ENCODE results near the gene CFAP61.
"Not testable (repeated sequence)": the region's sequence is repeated elsewhere in the genome, so short reads cannot be mapped to it uniquely, and the experiment has no call there.

The CFAP61 gene

GRCh38 chr20:20210943-20211273, 158.6 kb downstream of the CFAP61 start:
- no peak for DNase-seq (ENCODE audit: low read depth)

- DNase-seq (ENCODE audit: low read depth): no peak
These were observed 159.1 kb downstream of the CFAP61 start for GRCh38 chr20:20211274-20211987.

- no peak for DNase-seq (ENCODE audit: low read depth)
These were observed 159.7 kb downstream of the CFAP61 start for GRCh38 chr20:20211988-20212518.

DNA sequence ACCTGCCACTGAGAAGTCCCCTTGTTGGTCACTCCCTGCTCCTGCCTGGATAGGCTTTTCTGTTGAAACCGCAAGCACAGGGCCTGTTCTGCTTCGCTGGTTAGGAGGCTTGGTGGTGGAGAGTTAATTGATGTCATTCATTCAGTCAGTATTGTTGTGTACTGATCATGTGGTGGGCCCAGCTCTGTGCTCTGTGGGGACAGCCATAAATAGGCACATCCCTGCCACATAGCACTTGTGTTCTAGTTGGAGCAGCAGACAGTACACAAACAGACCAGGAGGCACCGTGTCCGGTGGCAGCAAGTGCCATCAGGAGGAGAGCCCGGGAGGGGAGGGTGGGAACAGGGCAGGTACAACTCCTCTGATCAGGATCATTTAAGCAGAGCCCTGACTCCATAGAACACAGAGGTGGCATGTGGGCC, 160.4 kb downstream of the CFAP61 start:
- DNase-seq (ENCODE audit: low read depth): no peak

- no peak for DNase-seq (ENCODE audit: low read depth)
These were observed 161.3 kb downstream of the CFAP61 start for GRCh38 chr20:20213526-20214121.

DNA sequence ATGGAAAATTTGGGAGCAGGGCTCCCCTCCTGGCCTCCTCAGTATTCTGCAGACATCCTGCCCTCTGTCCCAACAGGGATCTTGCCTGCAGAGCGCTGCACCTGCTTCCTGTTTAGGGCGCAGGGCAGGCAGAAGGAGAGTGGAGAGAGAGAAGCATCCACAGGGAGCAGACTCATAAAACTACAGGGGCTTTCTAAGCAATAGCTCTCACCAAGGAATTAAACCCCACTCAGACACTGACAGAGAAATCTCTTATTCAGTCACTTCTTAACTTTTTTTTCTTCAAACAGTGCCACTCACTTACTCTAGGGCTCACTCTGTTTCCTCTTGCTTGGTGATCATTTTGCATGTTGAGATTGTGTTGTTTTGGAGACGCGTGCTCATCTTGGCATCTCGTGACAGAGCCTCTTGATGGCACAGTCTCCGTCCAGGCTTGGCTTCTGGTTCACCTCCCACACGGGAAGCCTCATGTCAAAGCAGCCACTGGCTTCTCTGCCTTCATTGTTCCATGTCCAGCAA, 162.5 kb downstream of the CFAP61 start:
- DNase-seq (ENCODE audit: low read depth): no peak

DNA sequence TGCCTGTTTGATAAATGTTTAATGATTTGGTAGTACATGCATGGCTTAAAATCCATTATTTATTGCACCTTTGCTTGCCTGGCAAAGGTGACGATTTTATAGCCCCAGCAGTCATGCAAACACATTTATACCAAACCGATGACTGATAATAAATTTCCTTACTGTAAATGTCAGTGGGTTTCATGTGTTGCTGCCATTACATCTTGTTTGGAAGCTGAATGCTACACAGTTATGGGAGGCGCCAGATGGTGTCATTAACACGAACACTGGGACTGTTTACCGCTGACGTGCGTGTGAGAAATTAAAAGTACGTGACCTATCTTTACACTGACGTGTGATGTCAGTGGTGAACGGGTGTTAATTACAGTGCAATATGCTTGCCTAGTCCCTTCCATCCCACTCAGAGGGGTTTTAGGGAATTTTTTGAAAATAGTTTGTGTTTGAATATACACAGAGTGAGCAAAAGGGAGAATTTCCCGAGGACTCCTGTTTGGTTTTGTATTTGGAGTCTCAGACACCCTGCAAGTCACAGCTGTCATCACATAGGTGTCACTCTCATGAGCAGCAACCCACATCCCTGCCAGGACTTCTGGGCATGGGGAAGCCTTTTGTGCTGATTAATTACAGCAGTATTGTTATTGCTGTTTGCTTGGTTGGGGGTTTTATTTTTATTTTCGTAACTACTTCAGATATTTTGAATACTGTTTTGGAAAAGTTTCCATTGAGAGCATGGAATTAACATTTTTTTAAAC, 163.8 kb downstream of the CFAP61 start:
- DNase-seq (ENCODE audit: low read depth): no peak

DNA sequence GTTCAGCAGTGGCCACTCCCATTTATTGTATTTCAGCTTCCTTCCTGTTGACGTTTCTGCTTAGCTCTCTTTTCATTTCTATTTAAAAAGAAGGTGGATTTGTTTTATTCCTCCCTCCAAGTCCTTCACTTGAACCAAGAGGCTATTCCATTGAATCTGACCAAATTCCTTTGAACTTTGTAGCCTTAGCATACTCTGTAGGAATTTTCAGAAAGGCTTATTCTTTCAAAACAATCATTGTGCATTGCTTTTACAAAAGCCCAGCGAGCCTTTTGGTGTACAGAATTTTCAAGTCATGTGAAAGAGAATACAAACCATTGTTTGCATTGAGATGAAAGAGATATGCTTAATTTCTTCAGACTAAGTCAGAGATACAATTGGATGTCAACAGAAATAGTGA, 164.6 kb downstream of the CFAP61 start:
- DNase-seq (ENCODE audit: low read depth): no peak

DNA sequence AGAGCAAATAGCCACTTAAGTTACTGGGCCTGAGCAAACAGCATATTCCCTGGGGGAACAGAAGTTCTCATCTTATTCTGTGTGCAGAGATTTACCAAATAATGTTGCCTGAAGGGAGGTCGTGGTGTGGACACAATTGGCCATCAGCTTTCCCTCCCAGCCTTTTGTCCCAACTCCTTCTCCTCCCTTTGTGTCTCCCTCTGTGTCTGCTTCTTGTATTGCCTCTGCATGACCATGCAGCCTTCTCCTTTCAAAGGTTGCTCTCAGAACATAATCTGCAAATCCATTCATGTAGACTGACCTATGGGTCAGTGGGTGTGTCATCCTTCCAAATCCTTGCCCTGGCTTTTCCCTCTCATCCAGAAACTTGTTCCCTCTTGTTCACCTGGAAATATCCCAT, 165.3 kb downstream of the CFAP61 start:
- DNase-seq (ENCODE audit: low read depth): no peak

DNA sequence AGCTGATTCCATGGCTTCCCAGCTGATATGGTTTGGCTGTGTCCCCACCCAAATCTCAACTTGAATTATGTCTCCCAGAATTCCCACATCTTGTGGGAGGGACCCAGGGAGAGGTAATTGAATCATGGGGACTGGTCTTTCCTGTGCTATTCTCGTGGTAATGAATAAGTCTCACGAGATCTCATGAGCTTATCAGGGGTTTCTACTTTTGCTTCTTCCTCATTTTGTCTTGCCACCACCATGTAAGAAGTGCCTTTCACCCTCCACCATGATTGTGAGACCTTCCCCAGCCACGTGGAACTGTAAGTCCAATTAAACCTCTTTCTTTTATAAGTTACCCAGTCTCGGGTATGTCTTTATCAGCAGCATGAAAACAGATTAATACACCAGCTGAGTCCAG, 165.8 kb downstream of the CFAP61 start:
- not testable (repeated sequence) for DNase-seq (ENCODE audit: low read depth)

DNA sequence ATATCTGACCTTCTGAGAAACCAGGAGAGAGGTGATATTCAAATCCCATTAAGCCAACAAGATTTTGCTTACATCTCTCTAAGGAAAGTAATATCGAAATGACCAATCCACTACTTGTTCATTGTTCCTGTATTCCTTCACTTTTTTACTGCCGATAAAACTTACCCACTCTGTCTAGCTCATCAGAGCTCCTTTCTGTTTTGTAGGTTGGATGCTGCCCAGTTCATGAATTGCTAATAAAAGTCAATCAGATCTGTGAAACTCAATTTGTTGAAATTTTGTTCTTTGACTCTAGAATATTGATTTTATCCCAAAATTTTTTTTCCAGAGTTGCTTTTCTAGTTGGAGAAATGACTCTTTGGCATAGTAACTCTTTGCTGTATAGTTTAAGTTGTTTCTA, 166.7 kb downstream of the CFAP61 start:
- no peak for DNase-seq (ENCODE audit: low read depth)

DNA sequence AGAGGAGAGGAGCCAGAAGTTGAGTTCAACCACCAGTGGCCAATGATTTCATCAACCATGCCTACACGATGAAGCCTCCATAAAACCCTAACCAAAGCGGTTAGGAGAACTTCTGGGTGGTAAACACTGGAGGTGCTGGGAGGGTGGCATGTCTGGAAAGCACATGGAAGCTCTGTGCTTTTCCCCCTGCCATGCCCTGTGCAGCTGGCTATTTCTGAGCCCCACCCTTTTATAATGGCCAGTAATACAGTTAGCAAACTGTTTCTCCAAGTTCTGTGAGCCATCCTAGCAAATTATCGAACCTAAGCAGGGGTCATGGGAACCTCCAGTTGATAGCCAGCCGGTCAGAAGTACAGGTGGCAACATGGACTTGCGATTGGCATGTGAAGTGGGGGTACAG, 167.8 kb downstream of the CFAP61 start:
- no peak for DNase-seq (ENCODE audit: low read depth)

GRCh38 chr20:20223981-20224380, 171.6 kb downstream of the CFAP61 start:
- DNase-seq (ENCODE audit: low read depth): no peak

DNA sequence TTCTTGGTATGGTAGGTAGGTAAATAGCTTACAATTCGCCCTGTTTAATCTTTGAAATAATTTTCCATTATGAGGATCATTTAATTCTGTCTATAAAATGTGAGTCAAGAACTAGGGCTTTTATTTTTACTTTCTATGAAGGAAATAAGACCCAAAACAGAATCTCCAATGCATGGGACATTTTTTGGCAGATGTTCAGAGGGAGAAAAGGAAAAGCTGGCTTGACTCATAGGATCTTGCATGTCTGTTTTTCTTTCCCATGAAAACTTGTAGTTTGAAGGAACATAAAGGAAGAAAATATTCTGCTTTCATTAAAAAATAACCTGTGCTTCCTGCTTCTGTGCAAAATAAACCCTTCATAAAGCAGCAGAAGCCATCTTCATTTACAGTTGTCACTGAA, 172.5 kb downstream of the CFAP61 start:
- no peak for DNase-seq (ENCODE audit: low read depth)

GRCh38 chr20:20225325-20226043, 173.2 kb downstream of the CFAP61 start:
- DNase-seq (ENCODE audit: low read depth): no peak

GRCh38 chr20:20226554-20226953, 174.2 kb downstream of the CFAP61 start:
- DNase-seq (ENCODE audit: low read depth): no peak

- DNase-seq (ENCODE audit: low read depth): no peak
These were observed 174.8 kb downstream of the CFAP61 start for GRCh38 chr20:20227013-20227571.

GRCh38 chr20:20228351-20228750, 176.0 kb downstream of the CFAP61 start:
- no peak for DNase-seq (ENCODE audit: low read depth)

- no peak for DNase-seq (ENCODE audit: low read depth)
These were observed 177.3 kb downstream of the CFAP61 start for GRCh38 chr20:20229595-20229994.

DNA sequence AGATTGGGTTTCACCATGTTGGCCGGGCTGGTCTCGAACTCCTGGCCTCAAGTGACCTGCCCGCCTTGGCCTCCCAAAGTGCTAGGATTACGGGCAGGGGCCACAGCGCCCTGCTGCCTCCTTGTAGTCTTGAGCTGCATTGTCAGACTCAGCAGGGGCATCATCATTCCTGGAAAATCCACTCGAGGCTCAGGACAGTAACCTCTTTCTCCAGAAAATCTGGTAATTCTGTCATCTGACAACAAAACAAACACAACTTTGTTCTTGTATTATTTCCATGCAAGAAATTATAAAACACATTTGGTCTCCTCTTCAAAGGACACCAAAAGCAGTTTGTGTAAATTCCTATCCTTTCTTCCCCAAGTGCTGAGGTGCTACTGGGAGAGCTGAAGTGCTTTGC, 178.4 kb downstream of the CFAP61 start:
- DNase-seq (ENCODE audit: low read depth): no peak

- no peak for DNase-seq (ENCODE audit: low read depth)
These were observed 179.4 kb downstream of the CFAP61 start for GRCh38 chr20:20231528-20232298.

Measured in CMK (cell line).